SKM-1 treated with dmso at 0.1 percent for 144 hours (cell line): ENCODE measurements around the gene ANKRD6.
"Not testable (repeated sequence)": the region's sequence is repeated elsewhere in the genome, so short reads cannot be mapped to it uniquely, and the experiment has no call there.

Experiments
- DNase-seq: peaks from one replicate; lab custom pipeline; 2025; ENCODE audit not compliant: unreplicated experiment; lab: John Stamatoyannopoulos, UW

Gene ANKRD6

DNA sequence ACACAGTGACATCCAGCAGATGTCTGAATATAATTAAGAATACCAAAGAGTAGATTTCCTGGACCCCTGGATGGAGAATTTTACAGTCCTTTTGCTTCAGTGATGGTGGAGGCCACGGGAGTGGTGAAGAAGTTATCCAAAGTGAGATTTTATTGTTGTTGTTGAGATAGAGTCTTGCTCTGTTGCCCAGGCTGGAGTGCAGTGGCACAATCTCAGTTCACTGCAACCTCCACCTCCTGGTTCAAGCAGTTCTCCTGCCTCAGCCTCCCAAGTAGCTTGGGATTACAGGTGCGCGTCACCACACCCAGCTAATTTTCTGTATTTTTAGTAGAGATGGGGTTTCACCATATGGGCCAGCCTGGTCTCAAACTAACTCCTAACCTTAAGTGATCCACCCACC lies 208.6 kb downstream of the ANKRD6 start:
- DNase-seq = not testable (repeated sequence)

DNA sequence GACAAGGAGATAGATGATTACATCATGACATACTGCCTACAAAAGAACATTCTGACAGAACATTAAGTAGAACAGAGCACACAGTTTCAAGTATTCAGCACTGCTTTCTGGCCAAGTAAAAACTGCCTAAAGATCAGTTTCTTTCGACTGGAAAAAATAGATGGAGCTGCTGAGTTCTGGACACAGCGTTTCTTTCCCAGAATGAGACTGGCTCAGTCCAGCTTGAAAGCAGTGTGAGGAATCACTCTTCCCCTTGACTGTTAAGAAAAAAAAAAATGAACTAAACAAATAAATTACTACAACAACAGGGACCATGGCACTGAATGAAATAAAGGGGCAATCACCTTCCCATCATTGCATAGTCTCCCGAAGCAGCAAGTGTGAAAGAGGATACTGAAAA lies 210.0 kb downstream of the ANKRD6 start:
- no peak for DNase-seq

DNA sequence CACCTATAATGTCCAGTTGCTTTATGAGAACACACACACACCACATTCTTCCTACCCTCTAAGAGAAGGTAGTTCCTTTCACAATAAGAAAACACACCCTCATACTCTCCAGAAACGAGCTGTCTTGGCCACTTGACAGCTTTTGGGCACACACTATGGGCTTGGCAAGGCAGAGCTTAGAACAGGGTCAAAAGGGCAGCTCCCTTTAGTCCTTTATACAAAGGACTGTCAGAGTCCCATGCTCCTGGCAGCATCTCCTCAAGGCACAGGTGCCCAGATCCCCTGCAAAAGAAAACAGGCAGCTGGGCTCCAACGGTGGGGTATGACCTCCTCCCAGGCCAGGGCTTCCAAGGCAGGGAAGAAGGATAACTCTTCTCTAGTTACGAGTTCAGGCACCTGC lies 210.5 kb downstream of the ANKRD6 start:
- DNase-seq = no peak

DNA sequence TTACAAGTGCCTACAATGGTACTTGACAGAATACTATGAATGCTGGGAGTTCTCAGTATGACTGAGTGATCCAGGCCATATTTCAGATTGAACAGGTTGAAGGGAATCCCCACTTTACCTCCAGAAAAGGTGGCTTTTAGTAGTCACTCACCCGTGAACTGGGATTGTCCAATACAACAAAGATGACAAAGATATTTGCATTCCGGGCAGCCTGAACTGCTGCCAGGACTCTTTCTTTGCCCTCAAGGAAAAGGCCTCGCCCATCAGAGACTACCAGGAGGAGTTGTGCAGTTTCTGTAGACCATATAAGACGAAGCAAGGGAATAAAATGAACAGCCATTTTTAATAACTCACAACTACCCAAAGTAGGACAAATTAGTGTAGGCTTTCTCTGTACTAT lies 211.9 kb downstream of the ANKRD6 start:
- no peak for DNase-seq

DNA sequence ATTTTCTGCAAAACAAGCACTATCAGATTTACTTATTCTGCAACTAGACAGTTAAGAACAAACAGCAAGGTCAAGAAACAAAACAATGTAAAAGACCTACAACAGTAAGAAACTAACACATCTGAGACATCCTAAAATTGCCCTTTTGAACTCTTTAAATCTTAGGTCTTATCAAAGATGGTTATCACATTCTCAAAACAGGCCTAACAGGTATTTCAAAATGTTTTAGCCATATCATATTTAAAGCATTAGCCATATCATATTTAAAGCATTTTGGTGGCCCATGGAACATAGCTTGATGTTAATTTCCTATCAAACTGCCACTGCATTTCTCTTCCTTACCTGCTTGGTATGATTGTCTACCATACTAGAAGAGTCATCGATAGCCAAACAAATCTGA lies 216.7 kb downstream of the ANKRD6 start:
- no peak for DNase-seq

DNA sequence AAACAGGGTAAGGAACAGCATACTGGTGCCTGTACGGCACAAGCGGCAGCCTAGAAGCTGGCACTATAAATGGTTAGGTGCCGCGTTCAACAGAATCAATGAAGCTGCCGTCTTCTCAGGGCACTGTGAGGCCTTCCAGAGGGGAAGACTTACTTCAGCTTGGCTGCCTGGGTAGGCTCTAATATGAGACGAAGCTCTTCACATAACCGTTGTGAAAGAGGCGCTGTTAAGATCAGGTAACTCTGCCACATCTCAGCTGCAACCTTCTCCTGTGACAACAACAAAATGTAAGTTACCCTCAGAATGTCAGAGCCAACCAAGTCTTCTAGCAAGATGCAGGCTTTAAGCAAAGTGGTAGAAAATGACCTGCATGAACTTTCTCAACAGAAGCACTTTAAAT lies 217.6 kb downstream of the ANKRD6 start:
- no peak for DNase-seq

DNA sequence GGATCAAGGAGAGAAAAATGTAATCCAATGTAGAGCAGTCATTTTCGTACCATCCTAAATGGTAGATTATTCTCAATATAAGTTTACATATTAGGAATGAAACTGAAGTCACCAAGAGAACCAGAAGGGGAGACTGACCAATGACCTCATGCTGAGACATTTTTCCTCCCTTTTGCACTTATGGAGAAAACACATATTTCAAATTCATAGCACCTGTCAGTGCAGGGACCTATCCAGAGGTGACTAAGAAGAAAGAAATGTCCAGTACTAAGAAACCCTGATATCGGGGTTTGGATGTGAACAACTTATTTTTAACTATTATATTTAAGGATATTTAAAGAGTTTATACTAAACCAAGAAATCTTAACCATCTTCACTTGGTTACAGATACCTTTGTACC lies 222.2 kb downstream of the ANKRD6 start:
- DNase-seq = no peak

DNA sequence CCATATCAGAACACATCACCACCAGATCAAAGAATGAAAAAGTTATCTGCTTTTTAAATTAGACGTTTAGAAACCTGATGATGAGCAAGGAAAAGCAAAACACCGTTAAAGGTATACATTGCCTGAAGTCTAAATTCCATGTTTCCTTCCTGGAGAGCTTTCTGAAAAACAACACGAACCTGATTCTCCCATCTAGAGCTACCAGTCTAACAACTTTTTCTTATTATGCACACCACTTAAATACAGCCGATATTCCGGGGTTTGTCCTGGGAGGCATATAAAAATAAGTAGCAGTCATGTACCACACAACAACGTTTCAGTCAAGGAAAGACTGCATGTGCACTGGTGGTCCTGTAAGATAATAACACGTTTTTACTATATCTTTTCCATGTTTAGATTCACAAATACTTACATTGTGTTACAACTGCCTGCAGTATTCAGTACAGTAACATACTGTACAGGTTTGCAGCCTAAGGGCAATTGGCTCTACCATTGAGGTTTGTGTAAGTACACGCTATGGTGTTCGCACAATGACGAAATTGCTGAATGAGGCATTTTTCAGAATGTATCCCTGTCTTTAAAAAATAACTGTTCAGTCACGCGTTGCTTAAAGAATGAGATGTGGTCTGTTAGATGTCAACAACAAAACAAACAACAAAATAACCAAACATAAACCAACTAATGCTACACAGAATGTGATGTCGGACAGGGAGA lies 224.7 kb downstream of the ANKRD6 start:
- no peak for DNase-seq

DNA sequence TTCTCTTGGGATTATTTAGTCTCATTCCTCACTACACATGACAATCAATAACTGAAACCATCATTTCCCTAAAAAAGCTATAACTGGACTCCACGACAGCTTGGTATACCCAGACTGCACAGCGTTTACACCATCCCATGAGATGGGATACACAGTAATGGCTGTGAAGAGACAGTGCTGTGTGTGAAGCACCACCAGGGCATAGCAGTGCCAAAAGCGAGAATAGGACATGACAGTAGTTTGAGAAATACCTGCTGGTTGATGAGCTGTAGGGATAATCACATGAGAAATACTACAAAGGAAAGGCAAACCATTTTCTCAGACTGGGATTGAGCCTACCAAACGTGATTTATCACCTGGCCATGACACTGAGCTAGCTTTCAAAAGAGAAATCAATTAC lies 228.0 kb downstream of the ANKRD6 start:
- no peak for DNase-seq

DNA sequence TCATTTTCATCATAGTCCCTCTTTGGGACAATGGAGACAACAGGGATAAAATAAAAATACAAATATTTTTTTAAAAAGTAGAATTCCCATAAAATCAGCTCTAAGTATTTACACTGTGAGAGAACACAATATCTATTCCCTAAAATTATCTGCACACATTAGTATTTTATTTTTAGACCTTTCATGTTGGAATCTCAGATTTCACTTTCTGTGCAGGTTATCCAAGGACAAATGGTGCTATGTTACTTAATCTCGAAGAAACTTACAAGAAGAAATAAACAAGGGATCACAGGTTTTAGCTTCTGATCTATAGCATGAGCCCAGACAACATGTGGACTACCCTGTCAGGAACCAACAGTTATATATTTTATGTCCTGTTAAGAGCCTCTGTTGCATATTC lies 228.6 kb downstream of the ANKRD6 start:
- DNase-seq = no peak

DNA sequence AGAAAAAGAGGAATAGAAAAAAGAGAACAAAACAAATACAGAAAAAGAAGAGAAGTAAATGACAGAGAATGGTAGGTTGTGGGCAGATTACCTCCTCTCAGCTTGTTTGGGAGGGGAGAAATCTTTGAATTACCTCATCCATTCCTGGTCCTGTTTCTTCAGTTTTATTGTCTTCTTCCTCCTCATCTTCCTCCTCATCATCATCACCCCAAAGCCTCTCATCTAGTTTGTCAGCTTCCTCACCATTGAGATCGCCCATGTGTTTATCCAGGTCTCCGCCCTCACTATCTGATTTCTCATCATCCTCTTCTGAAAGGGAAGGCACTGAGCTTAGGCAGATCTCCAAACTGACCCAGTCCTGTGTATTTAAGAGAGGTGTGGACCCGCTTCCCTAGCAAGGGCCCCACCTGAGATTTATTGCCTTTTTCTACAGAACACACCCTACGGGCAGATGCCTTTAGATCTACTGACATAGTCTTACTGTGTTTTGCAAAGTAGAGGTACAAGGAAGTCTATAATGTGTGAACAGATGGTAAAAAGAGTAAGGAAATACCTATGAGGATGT lies 229.8 kb downstream of the ANKRD6 start:
- no peak for DNase-seq

DNA sequence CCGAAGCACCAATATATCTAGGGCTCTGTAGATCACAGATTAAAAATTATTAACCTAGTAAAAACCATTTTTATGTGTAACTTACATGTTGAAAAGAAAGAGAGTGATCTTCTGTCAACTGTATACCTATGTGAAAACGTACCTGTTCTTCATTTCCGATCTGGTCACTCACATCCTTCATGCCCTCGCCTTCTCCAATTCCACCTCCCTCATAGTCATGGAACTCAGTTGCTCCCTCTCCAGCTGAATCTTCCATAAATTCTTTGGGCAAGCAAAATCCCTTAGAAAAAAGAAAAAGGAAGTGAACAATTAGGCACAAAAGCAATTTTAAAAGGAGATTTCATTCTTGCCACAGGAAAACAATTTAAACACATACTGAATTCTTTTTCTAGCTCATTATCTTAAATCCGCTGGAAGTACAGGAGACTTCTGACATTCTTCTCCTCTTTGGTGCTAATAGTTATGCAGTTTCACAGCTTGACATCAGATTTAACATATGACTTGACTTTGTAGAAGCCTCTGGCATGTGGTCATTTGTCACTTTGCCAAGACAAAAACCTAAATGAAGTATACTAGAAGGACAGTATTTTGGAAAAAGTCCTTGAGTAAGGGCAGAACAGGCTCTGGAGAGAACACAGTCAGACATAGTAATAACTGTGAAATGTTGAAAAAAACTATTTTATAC lies 235.1 kb downstream of the ANKRD6 start:
- no peak for DNase-seq

DNA sequence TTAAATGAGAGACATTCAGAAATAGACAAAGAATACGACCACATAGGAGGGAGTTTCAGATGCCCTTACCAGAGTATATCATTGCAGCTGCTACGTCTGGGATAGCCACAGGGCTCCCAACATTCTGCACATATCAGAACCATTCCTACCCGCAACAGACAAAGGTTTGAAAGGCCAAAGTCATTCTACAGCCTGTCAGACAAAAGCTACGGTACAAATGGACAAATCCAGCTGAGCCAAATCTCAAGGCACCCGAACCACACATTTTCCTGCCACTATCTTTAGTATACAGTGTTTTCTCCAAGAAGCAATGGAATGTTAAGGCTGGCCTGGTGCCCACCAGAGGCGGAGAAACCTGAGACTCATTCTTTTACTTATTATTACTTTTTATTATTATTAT lies 236.1 kb downstream of the ANKRD6 start:
- DNase-seq = no peak

DNA sequence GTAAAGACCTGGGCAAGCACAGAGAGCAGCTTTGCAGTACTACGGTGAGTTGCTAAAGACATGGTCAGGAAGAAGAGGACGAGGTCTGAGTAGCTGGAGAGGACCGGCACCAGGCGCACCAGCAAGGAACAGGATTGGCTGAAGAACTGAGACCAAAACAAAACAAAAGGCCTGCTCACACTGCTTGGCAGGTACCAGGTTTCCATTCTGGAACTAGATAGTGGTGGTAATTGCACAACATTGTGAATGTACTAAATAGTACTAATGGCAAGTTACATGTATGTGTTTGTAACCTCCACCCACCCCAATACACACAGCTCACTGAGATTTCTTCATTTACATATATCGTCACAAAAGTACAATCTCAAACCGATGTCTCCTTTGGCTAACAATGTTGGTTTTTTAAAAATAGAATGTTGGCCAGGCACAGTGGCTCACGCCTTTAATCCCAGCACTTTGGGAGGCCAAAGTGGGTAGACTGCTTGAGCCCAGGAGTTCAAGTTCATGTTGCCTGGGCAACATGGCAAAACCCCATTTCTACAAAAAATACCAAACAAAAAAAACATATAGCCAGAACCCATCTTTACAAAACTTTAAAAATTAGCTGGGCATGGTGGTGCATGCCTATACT lies 238.1 kb downstream of the ANKRD6 start:
- DNase-seq = no peak

DNA sequence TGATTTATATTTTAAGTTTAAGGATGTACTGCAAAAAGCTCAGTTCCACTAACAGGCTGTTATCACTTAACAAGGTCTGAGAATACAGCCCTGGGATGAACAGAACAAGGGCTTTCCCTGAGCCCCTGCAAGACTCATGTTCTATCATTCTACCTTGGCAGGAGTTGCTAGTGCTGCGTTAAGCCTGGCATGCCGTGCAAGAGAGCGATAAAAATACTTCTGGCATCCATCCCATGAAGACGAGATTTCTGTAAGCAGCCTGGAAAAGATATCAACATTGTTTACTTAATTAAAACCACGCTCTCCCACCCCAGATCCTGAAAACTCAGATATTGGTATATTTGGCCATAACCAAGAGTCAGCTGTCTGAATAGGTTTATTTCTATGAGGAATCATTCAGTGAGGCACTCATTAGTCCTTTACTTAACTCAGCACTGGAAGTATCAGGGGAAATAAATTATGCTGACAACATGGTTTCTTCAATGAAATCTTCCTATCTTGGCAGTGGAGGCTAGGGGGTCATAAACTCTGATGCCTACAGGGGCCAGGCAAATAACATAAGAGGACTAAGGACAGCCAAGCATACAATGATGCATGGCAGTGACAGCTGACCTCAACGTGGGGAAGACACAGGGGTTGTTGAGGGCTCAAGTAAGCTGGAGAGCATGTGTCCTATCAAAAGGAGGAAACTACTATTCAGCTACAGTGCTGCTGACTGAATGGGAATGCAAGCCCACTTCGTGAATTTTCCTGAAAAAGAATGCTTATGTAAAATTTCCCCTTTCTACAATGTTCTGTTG lies 243.2 kb downstream of the ANKRD6 start:
- DNase-seq = no peak

DNA sequence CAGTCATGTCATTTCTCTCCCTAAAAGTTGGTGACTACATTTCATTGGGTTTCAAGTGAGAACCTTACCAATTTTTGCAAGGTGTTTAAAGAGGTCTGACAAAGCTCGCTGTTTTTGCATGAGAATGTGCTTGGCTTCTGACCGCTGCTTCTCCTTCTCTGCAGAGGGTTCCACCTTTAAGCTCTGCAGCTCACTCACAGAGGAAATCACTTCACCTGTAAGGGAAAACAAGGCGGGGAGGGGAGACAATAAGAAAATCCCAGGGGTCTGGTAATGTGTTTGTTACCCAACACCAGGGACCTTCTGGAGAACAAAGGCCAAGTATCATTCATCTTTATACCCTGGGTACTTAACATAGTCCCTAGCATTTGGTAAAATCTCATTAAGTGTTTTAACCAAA lies 245.6 kb downstream of the ANKRD6 start:
- no peak for DNase-seq

DNA sequence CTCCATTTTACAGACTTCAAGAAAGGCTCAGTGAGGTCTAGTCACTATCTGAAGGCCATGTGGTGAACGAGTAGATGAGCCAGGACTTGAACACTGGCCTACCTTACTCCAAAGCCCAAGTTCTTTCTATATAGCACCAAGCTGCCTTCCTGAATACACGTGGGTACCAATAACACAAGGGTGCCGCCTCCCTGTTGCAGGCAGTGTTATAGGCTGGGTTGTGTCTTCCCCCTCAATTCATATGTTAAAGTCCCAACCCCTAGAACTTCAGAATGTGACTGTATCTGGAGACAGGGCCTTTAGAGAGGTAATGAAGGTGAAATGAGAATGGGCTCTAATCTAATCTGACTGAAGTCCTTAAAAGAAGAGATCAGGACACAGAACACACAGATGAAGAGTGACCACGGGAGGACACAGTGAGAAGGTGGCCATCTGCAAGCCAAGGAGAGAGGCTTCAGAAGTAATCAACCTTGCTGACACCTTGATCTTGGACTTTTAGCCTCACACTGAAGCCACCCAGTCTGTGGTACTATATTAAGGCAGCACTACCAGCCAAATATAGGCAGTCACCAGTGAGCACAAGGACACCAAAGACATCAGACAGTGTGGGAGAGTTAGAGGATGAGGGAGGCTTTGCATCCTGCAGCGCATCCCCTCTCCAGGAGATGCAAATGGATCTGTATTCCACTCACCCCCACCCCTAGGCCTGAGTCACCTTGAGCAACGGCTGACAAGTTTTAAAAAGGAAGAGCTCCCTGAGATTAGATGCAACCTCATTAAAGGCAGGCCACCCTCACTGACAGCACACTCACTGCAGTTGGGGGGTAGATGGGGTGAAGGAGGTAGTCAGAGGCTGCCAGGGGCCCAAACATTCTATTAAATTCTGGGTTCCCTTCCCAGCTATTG lies 246.5 kb downstream of the ANKRD6 start:
- no peak for DNase-seq

DNA sequence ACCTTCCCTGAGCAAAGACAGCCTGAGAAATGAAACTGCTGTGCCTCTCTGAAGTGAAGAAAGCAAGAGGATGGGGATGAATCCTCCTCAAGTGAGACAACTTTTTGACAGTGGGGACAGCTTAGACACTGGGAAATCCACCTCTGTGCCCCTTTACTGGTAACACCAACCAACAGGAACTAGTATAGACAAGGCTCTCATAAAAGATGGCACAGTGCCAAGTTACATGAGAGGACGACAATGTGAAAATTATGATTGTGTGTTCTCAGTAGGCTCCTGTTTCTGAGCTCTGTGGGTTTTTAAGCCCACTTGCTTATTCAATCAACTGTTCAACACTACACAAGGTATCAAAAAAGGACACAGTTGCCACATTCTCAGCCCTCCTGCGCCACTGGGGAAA lies 247.2 kb downstream of the ANKRD6 start:
- no peak for DNase-seq

DNA sequence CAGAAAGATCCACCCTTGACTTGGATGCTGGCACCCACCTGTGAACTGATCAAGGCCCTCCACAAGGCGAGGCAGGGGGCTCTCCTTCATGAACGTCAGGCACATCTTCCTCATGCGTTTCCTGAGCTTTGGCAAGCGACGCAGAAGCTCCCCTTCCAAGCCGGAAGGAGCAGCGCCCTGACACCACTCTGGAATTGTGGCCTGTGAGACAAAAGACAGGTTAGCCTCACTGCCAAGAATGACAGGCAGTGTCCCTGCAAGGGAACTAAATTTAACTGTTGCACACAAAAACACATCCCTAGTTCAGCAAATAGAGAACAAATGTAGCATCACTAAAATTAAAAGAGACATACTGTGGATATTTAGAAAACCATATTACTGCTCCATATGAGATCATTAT lies 247.6 kb downstream of the ANKRD6 start:
- DNase-seq = no peak

DNA sequence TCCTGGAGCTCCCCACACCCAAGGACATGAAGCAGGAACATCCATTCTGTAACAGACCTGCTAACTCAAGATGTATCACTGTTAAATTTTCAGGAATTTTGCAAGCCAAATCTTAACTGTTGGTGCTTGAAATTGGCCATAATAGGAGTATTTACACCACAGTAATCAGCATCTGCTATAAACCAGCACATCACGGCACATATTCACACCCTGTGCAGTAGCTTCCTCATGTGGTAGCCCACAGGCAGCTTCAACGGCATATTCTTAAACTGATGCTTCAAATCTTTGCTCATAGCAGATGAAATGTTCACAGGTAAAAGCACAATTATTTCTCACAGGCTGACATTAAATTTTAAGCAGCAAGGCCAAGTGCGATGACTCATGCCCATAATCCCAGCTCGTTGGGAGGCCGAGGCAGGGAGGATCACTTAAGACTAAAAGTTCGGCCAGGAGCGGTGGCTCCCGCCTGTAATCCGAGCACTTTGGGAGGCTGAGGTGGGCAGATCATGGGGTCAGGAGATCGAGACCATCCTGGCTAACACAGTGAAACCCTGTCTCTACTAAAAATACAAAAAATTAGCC lies 249.1 kb downstream of the ANKRD6 start:
- DNase-seq = no peak
